SK-N-SH (cell line): ENCODE results near the gene MTCH1. TPM values are rescaled to one million over a fixed set of nuclear protein-coding genes. Genes with fewer than 3 reads are reported as not detected.
A peak's percentile ranks its signal among the peaks of the same experiment; 100 is the strongest.

ENCODE experiments used
- CTCF ChIA-PET: fragments of 300-600, 350-600 bp; formaldehyde crosslinking; extraction: SDS; loops from one replicate; lab custom pipeline; 2021; lab: Yijun Ruan, JAX
- POLR2A ChIA-PET: fragments of 350-600 bp; sonication (Branson Sonifier 250); formaldehyde crosslinking; extraction: SDS; loops from one replicate; lab custom pipeline; 2020; ENCODE audit warnings: antibody characterized with exemption, inconsistent platforms; lab: Yijun Ruan, JAX
- DNase-seq: peaks from one replicate; pipeline ENCODE4 v3.0.0; 2012
- H2AFZ ChIP-seq: fragments of 200-600 bp; sonication (generic); 2 replicates; pipeline ENCODE4 v1.8.1; 2016; ENCODE audit warnings: antibody characterized with exemption, mild to moderate bottlenecking, low read depth
- H3F3A ChIP-seq: fragments of 200-600 bp; sonication (generic); replicated peaks from 2 replicates; pipeline ENCODE3; 2016; ENCODE audit warnings: antibody characterized with exemption, mild to moderate bottlenecking; ENCODE audit not compliant: insufficient read depth
- H3K27ac ChIP-seq, 2 experiments: fragments of 200-500 bp in 1 of 2; fragments of 200-600 bp in 1 of 2; sonication (Bioruptor generic) in 1 of 2; sonication (generic), shearing (Covaris generic) in 1 of 2; 2 replicates each; pipeline versions ENCODE4 v1.5.1 to v1.6.1; 2014 to 2016; ENCODE audit warnings: low read depth in 2 of 2, inconsistent platforms in 1 of 2, low read length in 1 of 2, mild to moderate bottlenecking in 1 of 2, mixed read lengths in 1 of 2
- H3K27me3 ChIP-seq: fragments of 200-600 bp; sonication (generic), shearing (Covaris generic); 2 replicates; pipeline ENCODE4 v1.6.1; 2016; ENCODE audit warnings: mixed run types; ENCODE audit not compliant: insufficient read depth
- H3K36me3 ChIP-seq, 2 experiments: fragments of 200-500 bp in 1 of 2; fragments of 200-600 bp in 1 of 2; sonication (Bioruptor generic) in 1 of 2; sonication (generic) in 1 of 2; replicated peaks in 1 of 2; 2 replicates each; pipeline versions ENCODE3 to v1.5.1; 2014 to 2016; ENCODE audit warnings: low read length in 1 of 2, mild to moderate bottlenecking in 1 of 2; ENCODE audit not compliant: insufficient read depth in 2 of 2, control insufficient read depth in 1 of 2
- H3K4me1 ChIP-seq, 2 experiments: fragments of 200-500 bp in 1 of 2; fragments of 200-600 bp in 1 of 2; sonication (Bioruptor generic) in 1 of 2; sonication (generic), shearing (Covaris generic) in 1 of 2; 2 replicates each; pipeline versions ENCODE4 v1.5.1 to v1.6.1; 2014 to 2016; ENCODE audit warnings: low read depth in 1 of 2, low read length in 1 of 2, mixed run types in 1 of 2; ENCODE audit not compliant: insufficient read depth in 2 of 2, control insufficient read depth in 1 of 2
- H3K4me2 ChIP-seq: fragments of 200-600 bp; sonication (generic), shearing (Covaris generic); 2 replicates; pipeline ENCODE4 v1.6.1; 2017; ENCODE audit warnings: mixed run types
- H3K4me3 ChIP-seq, 2 experiments: fragments of 200-500 bp in 1 of 2; fragments of 200-600 bp in 1 of 2; sonication (Bioruptor generic) in 1 of 2; sonication (generic), shearing (Covaris generic) in 1 of 2; 2 replicates each; pipeline versions ENCODE4 v1.5.1 to v1.8.1; 2014 to 2016; ENCODE audit warnings: low read depth in 2 of 2, inconsistent platforms in 1 of 2, low read length in 1 of 2, mild to moderate bottlenecking in 1 of 2, mixed read lengths in 1 of 2, moderate library complexity in 1 of 2
- H3K79me2 ChIP-seq: fragments of 200-600 bp; sonication (generic); 2 replicates; pipeline ENCODE4 v1.8.1; 2017; ENCODE audit warnings: mild to moderate bottlenecking; ENCODE audit not compliant: insufficient read depth
- H3K9ac ChIP-seq: fragments of 200-600 bp; sonication (generic); 2 replicates; pipeline ENCODE4 v1.6.1; 2017; ENCODE audit warnings: mixed run types
- H3K9me2 ChIP-seq: fragments of 200-600 bp; sonication (generic); 2 replicates; pipeline ENCODE4 v1.6.1; 2017; ENCODE audit warnings: mixed run types
- H3K9me3 ChIP-seq: fragments of 200-600 bp; sonication (generic); 2 replicates; pipeline ENCODE4 v1.6.1; 2017; ENCODE audit warnings: mixed run types, mild to moderate bottlenecking, moderate library complexity
- H4K20me1 ChIP-seq: fragments of 200-600 bp; sonication (generic); 2 replicates; pipeline ENCODE4 v1.6.1; 2017; ENCODE audit warnings: mild to moderate bottlenecking, mixed run types; ENCODE audit not compliant: insufficient read depth
- ELF1 ChIP-seq: IDR thresholded peaks from 2 replicates; pipeline ENCODE4 v1.4.0; 2012
- EZH2phosphoT487 ChIP-seq: fragments of 200-600 bp; sonication (generic); IDR thresholded peaks from 2 replicates; pipeline ENCODE4 v1.6.1; 2017; ENCODE audit warnings: low read depth, mixed run types, mild to moderate bottlenecking, antibody characterized with exemption, moderate library complexity, borderline replicate concordance
- GABPA ChIP-seq: IDR thresholded peaks from 2 replicates; pipeline ENCODE4 v1.4.0; 2012; ENCODE audit warnings: low read depth, mild to moderate bottlenecking
- MEF2A ChIP-seq: IDR thresholded peaks from 2 replicates; pipeline ENCODE4 v1.4.0; 2012; ENCODE audit warnings: low read depth, borderline replicate concordance
- NRF1 ChIP-seq: IDR thresholded peaks from 2 replicates; pipeline ENCODE4 v1.6.1; 2012; ENCODE audit warnings: low read depth, mild to moderate bottlenecking, low read length
- POLR2AphosphoS5 ChIP-seq: IDR thresholded peaks from 2 replicates; pipeline ENCODE4 v1.6.1; 2012; ENCODE audit warnings: low read depth, low read length
- RXRA ChIP-seq: IDR thresholded peaks from 2 replicates; pipeline ENCODE4 v1.4.0; 2012; ENCODE audit warnings: low read depth, mild to moderate bottlenecking, borderline replicate concordance
- SIN3A ChIP-seq: IDR thresholded peaks from 2 replicates; pipeline ENCODE4 v1.6.1; 2012; ENCODE audit warnings: low read depth, mild to moderate bottlenecking, low read length, moderate library complexity, borderline replicate concordance
- TCF12 ChIP-seq: IDR thresholded peaks from 2 replicates; pipeline ENCODE4 v1.4.0; 2012
- USF1 ChIP-seq: IDR thresholded peaks from 2 replicates; pipeline ENCODE4 v1.4.0; 2012; ENCODE audit warnings: low read depth, borderline replicate concordance
- USF2 ChIP-seq: fragments of 150-350 bp; IDR thresholded peaks from 2 replicates; pipeline ENCODE4 v1.6.1; 2017; ENCODE audit warnings: antibody characterized with exemption, low read length, low read depth, borderline replicate concordance
- YY1 ChIP-seq: IDR thresholded peaks from 2 replicates; pipeline ENCODE4 v1.4.0; 2012; ENCODE audit warnings: low read depth, mild to moderate bottlenecking
- WGBS: methylation state at CpG from one replicate; pipeline ENCODE4 v1.1.6; 2017; ENCODE audit warnings: low lambda C conversion rate; 5-methylcytosine and 5-hydroxymethylcytosine counted together
- polyA plus RNA-seq, 3 experiments: library from polyadenylated mRNA; depleted of rRNA; stranded (reverse); fragments of >200 nt; gene quantifications; 2 replicates each; pipeline ENCODE4 v1.2.3, GENCODE V29; 2012
- TF ChIP-seq, protein P1 (sequence below): IDR thresholded peaks from 2 replicates; pipeline ENCODE4 v1.4.0; 2012; ENCODE audit warnings: low read depth, borderline replicate concordance

Gene MTCH1
- polyA plus RNA-seq, 1 of the 3 experiments (the other 2 are of a cell fraction) = 151 TPM

GRCh38 chr6:37005061-37005810 lies 19.2 kb upstream of the MTCH1 start, which contains the start of gene FGD2:
FGD2 (plus strand) TSS chr6:37005655; CDS start chr6:37005818, 163 bp downstream.
- Histone ChIP-seq H2AFZ (no peak within 1 kb of the TSS), H3K36me3 (no peaks in the 10 kb centered on the region), H4K20me1 (no peaks in the 10 kb centered on the region), H3K9me3 (no peaks in the 10 kb centered on the region), H3F3A (no peaks in the 10 kb centered on the region), H3K4me1 (no peaks in the 10 kb centered on the region; a peak in 1 of 4 replicates), H3K79me2 (no peaks in the 10 kb centered on the region), H3K9me2 (no peaks in the 10 kb centered on the region), H3K4me2 (0 out of 2 replicates have a peak within 1 kb of the TSS, but pooled peaks have one; percentile 9), H3K27me3 (no peaks in the 10 kb centered on the region; the same call in 1 of the 2 replicates), H3K4me3 (no peak within 1 kb of the TSS), H3K9ac (no peak within 1 kb of the TSS)
- ChIA-PET CTCF (interaction anchor here (2.4 to 7.2 kb wide), 2 partner anchors 13 to 24 kb away, joined by 14 to 78 read pairs; no protein-coding TSS in a partner anchor), POLR2A (no interaction called here)
- WGBS = 92% methylated on average over 11 of the region's 14 CpGs
- no peak for TF ChIP-seq YY1
- TF ChIP-seq ELF1 = no peak
- TF ChIP-seq RXRA = no peak
- no peak for TF ChIP-seq TCF12
- no peak for TF ChIP-seq EZH2phosphoT487
- no peak for TF ChIP-seq NRF1
- TF ChIP-seq GABPA = no peak
- no peak for TF ChIP-seq USF1
- TF ChIP-seq SIN3A = no peak
- no peak for TF ChIP-seq MEF2A
- TF ChIP-seq, all 33 proteins: peak for 0
- DNase-seq = no peak
- H3K27ac ChIP-seq = no peak within 1 kb of the TSS

DNA sequence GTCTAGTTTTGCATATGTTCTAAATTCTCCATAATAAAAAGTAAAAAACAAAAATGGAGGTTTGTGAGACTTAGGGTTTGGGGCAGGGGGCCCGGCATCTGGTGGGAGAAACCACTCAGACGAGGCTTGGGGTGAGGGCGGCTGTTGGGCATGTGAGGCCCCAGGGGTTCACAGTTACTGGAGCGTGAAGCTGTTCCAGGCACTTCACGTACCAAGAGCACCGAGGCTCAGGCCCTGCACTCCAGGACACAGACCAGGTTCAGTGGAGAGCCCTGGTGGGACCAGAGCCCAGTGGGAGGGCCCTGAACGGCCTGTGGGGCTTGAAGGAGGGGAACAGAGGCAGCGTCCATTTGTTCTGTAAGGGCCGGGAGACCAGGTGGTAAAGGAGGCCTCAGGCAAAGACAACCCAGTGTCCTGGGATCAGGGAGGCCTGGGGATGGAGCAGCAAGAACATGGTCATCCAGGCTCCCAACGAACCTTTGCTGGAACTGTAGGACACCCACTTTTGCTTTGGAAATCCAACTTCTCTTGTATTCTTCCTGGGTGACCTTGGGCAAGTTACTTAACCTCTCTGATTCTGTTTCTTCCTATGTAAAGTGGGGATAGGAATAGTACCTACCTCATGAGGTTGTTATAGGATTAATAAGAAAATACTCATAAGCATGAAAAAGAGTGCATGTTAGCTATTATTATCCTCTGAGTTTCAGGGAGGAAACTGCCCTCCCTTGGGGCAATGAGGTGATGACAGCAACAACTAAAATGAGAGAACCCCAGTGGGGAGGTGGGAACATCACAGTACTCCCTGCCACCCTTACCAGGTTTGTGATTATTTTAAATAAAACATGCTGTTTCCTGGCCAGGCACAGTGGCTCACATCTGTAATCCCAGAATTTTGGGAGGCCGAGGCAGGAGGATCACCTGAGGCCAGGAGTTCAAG lies 18.3 kb upstream of the MTCH1 start:
- Histone ChIP-seq H3K9ac (no peak overlapping the region), H4K20me1 (no peaks in the 10 kb centered on the region), H3F3A (no peaks in the 10 kb centered on the region), H3K4me3 (no peak overlapping the region), H3K27me3 (no peaks in the 10 kb centered on the region; the same call in 1 of the 2 replicates), H3K79me2 (no peaks in the 10 kb centered on the region), H3K27ac (no peak overlapping the region), H3K4me1 (no peaks in the 10 kb centered on the region; a peak in 1 of 4 replicates), H3K9me2 (no peaks in the 10 kb centered on the region)
- ChIA-PET CTCF (interaction anchor here (0.8 to 7.2 kb wide), 2 partner anchors 14 to 206 kb away, joined by 3 to 78 read pairs; no protein-coding TSS in a partner anchor), POLR2A (no interaction called here)
- TF ChIP-seq POLR2AphosphoS5 (no peak), USF2 (no peak), USF1 (no peak), TCF12 (no peak)
- TF ChIP-seq, protein P1, sequence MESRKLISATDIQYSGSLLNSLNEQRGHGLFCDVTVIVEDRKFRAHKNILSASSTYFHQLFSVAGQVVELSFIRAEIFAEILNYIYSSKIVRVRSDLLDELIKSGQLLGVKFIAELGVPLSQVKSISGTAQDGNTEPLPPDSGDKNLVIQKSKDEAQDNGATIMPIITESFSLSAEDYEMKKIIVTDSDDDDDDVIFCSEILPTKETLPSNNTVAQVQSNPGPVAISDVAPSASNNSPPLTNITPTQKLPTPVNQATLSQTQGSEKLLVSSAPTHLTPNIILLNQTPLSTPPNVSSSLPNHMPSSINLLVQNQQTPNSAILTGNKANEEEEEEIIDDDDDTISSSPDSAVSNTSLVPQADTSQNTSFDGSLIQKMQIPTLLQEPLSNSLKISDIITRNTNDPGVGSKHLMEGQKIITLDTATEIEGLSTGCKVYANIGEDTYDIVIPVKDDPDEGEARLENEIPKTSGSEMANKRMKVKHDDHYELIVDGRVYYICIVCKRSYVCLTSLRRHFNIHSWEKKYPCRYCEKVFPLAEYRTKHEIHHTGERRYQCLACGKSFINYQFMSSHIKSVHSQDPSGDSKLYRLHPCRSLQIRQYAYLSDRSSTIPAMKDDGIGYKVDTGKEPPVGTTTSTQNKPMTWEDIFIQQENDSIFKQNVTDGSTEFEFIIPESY = no peak
- TF ChIP-seq, all 33 proteins: peak for 0
- H2AFZ ChIP-seq = no peak overlapping the region
- no peaks in the 10 kb centered on the region for H3K9me3 ChIP-seq
- 77% methylated on average over 10 of the region's 11 CpGs for WGBS
- DNase-seq = peak; percentile 55
- H3K4me2 ChIP-seq = no peak overlapping the region
- no peaks in the 10 kb centered on the region for H3K36me3 ChIP-seq
